Colonic mucosa (tissue), 4 donors: ENCODE data around the gene GLI3. TPM values are rescaled to one million over a fixed set of nuclear protein-coding genes. Genes with fewer than 3 reads are reported as not detected.

Source experiments
- DNase-seq: peaks from one replicate; pipeline ENCODE4 v3.0.0-alpha.2; 2020
- H3K27ac ChIP-seq: fragments of 200-600 bp; one replicate; pipeline ENCODE4 v1.8.0; 2021
- H3K27me3 ChIP-seq: fragments of 200-600 bp; one replicate; pipeline ENCODE4 v1.8.0; 2021
- H3K36me3 ChIP-seq: fragments of 200-600 bp; one replicate; pipeline ENCODE4 v1.8.0; 2021
- H3K4me1 ChIP-seq: fragments of 200-600 bp; one replicate; pipeline ENCODE4 v1.8.0; 2021; ENCODE audit warnings: mild to moderate bottlenecking
- H3K4me3 ChIP-seq: fragments of 200-600 bp; one replicate; pipeline ENCODE4 v1.8.0; 2021
- H3K9ac ChIP-seq, 2 donors: one replicate each; pipeline ENCODE4 v1.7.0; 2013; ENCODE audit warnings: control low read depth in 2 of 2, low read depth in 2 of 2, low read length in 2 of 2
- H3K9me3 ChIP-seq: fragments of 200-600 bp; one replicate; pipeline ENCODE4 v1.8.0; 2021
- intact Hi-C: fragments of 100-400 bp; cut with DNase I; formaldehyde crosslinking; loops from one replicate; pipeline ENCODE4 v1.14.1; 2022
- total RNA-seq, 2 donors: library from RNA; stranded (reverse); fragmentation: NEBNext Ultra II Directional in 1 of 2; extraction: Animal tissue kit (Norgen Biotek cat#: 25700) in 1 of 2; gene quantifications; one replicate each; pipeline ENCODE4 v1.2.1, GENCODE V29; 2021
- TF ChIP-seq, protein P1 (sequence below): fragments of 200-600 bp; IDR thresholded peaks from one replicate; pipeline ENCODE4 v1.8.0; 2022; ENCODE audit warnings: antibody characterized with exemption, mild to moderate bottlenecking
- donor health status: healthy.
- donor health status: DM: no; HTN: no; CAD: no.
- donor health status: DM: no; HTN: no; CAD: no.

GLI3 gene
- total RNA-seq, 2 donors from 2014 or later: 1.8 to 8.0 TPM

DNA sequence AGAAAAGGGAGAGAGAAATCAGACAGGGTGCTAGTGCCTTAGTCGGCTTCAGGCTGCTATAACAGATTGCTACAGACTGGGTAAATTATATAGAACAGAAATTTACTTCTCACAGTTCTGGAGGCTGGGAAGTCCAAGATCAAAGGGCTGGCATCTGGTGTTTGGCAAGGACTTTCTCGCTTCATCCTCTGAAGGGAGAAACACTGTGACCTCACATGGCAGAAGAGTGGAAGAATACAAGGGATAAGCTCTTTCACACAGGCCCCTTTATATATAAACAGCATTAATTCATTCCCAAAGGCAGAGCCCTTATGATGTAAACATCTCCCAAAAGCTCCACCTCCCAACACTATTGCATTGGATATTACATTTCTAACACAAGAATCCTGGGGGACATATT, 298.6 kb downstream of the GLI3 start:
- Histone ChIP-seq H3K36me3 (no peaks in the 10 kb centered on the region), H3K9me3 (no peaks in the 10 kb centered on the region), H3K27me3 (no peaks in the 10 kb centered on the region), H3K9ac (no peak overlapping the region), H3K4me3 (no peak overlapping the region), H3K4me1 (peaks cover 7% of the 10 kb centered on the region), H3K27ac (no peak overlapping the region)
- TF ChIP-seq, protein P1, sequence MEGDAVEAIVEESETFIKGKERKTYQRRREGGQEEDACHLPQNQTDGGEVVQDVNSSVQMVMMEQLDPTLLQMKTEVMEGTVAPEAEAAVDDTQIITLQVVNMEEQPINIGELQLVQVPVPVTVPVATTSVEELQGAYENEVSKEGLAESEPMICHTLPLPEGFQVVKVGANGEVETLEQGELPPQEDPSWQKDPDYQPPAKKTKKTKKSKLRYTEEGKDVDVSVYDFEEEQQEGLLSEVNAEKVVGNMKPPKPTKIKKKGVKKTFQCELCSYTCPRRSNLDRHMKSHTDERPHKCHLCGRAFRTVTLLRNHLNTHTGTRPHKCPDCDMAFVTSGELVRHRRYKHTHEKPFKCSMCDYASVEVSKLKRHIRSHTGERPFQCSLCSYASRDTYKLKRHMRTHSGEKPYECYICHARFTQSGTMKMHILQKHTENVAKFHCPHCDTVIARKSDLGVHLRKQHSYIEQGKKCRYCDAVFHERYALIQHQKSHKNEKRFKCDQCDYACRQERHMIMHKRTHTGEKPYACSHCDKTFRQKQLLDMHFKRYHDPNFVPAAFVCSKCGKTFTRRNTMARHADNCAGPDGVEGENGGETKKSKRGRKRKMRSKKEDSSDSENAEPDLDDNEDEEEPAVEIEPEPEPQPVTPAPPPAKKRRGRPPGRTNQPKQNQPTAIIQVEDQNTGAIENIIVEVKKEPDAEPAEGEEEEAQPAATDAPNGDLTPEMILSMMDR: no peak
- intact Hi-C loops: no loop called here
- no peak for DNase-seq

DNA sequence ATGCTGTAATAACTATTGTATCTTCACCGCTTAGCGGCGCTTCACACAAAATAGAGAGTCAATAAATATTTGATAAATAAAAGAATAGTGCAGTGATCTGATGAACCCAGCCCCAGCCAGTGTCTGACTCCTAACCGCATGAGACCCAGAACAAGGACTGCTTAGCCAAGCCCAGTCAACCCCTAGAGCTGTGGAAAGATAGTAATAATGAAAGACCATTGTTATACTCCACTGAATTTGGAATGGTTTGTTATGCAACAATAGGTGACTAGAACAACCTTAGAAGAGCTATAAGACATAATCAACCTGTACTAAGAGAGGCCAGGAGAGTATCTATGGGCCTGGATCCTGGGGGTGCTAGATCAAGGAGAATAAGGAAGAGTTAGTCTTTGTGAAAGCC, 303.6 kb downstream of the GLI3 start:
- H3K27ac ChIP-seq: no peak overlapping the region
- DNase-seq: no peak
- no peak overlapping the region for H3K4me3 ChIP-seq
- no peaks in the 10 kb centered on the region for H3K36me3 ChIP-seq
- intact Hi-C loops: no loop called here
- TF ChIP-seq, protein P1: no peak
- H3K4me1 ChIP-seq: no peaks in the 10 kb centered on the region
- H3K9ac ChIP-seq: no peak overlapping the region
- no peaks in the 10 kb centered on the region for H3K27me3 ChIP-seq
- H3K9me3 ChIP-seq: no peaks in the 10 kb centered on the region

DNA sequence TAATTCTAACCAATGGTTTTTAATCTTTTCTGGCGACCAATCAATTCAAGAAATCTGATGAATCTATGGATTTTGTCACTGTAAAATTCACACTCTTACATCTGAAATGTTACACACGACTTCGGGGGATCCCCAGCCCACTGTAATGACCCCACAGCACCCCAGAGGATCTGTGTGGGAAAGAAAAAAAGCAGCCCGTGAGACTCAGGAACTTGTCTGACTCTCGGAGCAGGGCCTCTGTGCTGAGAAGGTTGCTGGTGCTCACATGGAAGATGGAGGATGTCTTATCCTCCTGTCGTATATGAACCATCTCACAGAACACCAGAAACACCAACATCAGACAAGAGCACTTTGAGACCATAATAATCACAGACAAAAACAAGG, 305.8 kb downstream of the GLI3 start:
- Histone ChIP-seq H3K4me3 (no peak overlapping the region), H3K27me3 (no peaks in the 10 kb centered on the region), H3K9me3 (no peaks in the 10 kb centered on the region), H3K27ac (no peak overlapping the region), H3K9ac (no peak overlapping the region), H3K36me3 (no peaks in the 10 kb centered on the region), H3K4me1 (no peaks in the 10 kb centered on the region)
- TF ChIP-seq, protein P1: no peak
- intact Hi-C loops: no loop called here
- no peak for DNase-seq

DNA sequence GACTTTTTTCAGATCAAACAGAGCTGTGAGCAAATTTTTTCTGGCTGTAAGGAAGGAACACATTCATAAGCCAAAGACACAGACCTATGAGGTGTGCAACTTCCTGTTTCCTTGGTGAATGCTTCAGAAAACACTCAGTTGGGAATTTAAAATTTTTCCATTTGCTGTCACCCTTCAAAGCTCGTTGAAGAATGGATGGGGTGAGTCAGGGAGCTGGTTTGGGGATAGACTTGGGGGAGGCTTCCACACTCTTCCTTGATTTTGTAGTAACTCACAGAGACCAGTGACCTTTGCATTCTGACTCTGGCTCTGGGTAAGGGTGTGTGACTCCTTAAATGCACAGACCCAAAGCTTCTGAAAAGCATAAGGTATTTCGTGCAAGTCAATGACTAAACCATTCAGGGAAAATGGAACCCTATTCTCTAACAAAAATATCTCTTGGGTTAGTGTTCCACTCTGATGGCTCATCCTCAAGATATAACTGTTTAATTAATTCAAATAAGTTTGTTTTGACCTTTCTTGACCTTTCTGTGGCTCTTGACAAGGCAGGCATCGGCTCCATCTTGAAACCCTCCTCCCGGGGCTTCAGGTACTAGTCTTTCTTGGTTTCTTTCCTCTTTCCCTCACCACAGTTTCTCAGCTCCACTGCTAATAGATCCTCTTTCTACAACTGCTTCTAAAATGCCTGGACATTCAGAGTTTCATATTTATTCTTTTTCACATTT, 306.3 kb downstream of the GLI3 start:
- Histone ChIP-seq H3K4me3 (no peak overlapping the region), H3K36me3 (no peaks in the 10 kb centered on the region), H3K9ac (no peak overlapping the region), H3K9me3 (no peaks in the 10 kb centered on the region), H3K27me3 (no peaks in the 10 kb centered on the region), H3K27ac (no peak overlapping the region), H3K4me1 (no peaks in the 10 kb centered on the region)
- TF ChIP-seq, protein P1: no peak
- intact Hi-C loops: no loop called here
- no peak for DNase-seq

DNA sequence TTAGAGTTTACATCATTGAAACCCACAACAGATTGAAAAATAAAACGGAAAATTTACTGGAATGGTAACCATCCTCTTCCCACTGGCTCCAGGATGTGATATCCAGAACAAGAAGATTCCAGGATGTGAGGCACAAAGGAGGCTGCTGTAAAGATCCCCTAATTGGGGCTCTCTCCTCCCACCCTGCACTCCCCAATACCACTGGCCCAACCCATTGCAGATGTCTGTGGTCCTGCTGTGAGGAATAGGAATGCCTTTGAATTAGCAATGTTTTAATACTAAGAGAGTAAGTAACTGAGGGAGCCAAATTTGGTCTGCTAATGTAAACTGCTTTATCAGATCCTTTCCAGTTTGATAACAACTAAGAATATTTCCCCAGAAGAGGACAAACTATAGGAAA, 308.2 kb downstream of the GLI3 start:
- Histone ChIP-seq H3K4me3 (no peak overlapping the region), H3K36me3 (no peaks in the 10 kb centered on the region), H3K27ac (no peak overlapping the region), H3K27me3 (no peaks in the 10 kb centered on the region), H3K9me3 (no peaks in the 10 kb centered on the region), H3K4me1 (no peaks in the 10 kb centered on the region), H3K9ac (no peak overlapping the region)
- no peak for DNase-seq
- TF ChIP-seq, protein P1: no peak
- intact Hi-C loops: no loop called here
